HG03354 (cell line): Measurements from ENCODE around the gene GFI1.

ENCODE experiments used
- ATAC-seq: cut with Tn5 transposase; IDR thresholded peaks from one replicate; pipeline ENCODE4 v1.9.1; 2021; ENCODE audit warnings: mild to moderate bottlenecking; ENCODE audit not compliant: unreplicated experiment, poor library complexity, severe bottlenecking

The GFI1 gene

GRCh38 chr1:92493139-92493538 is 6.4 kb upstream of the GFI1 start:
- ATAC-seq, result no peak

- no peak for ATAC-seq
Observed at GRCh38 chr1:92488832-92489231, 2.1 kb upstream of the GFI1 start.

- ATAC-seq, result no peak
Observed at GRCh38 chr1:92488416-92488815, 1.7 kb upstream of the GFI1 start.

DNA sequence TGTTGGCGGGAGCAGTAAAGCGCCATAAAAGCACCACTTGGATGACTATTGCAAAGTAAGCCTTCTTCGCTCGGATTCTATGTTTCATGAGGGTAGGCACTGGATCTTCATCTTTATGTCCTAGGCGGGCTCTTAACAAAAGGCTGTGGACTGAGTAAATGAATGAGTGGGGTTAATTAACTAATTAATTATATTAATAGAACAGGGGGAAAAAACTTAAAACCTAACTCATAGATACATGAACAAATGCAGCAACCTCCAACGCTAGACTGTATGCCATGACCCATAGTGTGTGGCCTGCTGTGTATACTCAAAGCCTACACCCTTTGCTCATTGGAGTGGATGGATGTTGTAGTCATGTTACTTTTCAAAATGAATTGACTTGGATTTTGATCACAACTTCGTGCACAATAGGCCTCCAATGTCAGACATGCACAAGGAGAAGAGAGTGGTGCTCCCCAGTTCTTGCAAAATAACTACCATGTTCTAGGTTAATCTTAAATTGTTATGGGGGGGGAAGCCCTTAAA is 417 bp upstream of the GFI1 start:
- no peak for ATAC-seq

- peak; percentile 53 for ATAC-seq
Observed at GRCh38 chr1:92485381-92486250, 1.1 kb downstream of the GFI1 start.

GRCh38 chr1:92484472-92485380 is 2.0 kb downstream of the GFI1 start:
- ATAC-seq, result peak; percentile 28

DNA sequence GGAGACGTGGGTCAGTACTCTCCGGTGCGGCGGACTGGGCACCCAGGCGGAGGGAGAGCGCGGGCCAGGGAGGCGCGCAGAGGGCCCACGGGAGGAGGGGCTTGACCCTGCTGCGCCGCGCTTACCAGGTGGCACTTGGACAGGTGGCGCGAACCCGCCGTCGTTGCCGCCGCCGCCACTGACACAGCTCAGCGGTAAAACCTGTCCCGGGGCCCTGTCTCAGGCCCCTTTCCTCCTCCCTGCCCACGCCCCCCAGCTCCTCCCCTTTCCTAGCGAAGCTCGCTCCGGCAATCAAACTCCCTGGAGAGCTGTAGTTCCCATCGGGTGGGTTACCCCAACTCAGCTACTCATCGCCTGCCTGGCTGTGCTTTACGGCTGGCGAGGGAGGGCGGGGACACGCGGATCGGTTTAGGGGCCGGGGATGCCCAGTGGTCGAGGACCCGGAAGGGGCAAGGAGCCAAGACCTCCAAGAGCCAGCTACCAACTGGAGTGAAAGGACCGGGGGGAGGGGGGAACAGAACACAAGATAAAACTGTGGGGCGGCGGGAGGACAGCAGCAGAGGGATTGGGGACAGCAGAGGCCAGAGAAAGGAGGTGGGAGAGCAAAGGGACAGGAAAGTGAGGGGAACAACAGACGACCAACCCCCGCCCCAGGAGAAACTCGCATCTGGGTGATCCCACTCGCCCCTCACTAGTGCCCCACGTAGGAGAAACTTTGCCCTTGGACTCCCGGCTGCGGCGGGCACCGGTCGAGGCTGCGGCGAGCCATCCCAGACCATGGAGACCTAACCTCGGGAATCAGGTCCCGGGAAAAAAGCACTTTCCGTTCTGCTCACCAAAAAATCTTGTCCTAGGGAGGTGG is 2.9 kb downstream of the GFI1 start:
- ATAC-seq, result peak; percentile 13

GRCh38 chr1:92482665-92483609 is 3.8 kb downstream of the GFI1 start:
- ATAC-seq, result peak; percentile 10

DNA sequence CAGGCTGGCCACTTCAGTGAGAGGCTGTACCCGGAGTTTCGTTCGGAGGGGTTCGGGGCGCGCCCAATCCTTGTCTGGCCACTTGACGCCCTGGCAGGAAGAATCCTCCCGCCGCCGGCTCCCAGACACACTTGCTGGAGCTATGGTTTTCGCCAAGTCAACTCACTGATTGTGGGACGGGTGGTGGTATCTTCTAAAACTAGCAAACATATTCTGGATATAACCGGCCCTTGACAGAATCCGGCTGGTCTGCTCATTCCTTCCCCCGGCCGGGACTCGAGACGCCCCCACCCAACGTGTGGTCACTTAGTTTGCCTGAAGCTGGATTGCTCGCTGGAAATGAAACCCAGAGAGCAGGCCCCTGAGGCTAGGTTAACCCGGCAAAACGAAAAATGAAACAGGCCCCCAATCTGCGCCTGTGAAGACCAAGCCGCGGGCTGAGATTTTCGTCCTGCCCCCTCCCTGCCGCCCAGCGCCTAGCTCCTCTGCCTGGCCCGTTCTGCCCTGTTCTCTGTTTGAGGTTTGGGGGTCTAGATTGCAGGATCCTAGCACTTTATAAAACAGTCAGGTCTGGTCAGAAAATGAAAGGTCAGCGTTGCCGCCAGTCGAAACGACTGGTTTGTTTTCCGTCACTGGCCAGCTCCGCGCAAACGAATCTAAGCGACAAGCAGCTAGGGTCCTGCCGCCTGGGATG is 4.6 kb downstream of the GFI1 start:
- ATAC-seq, result no peak

DNA sequence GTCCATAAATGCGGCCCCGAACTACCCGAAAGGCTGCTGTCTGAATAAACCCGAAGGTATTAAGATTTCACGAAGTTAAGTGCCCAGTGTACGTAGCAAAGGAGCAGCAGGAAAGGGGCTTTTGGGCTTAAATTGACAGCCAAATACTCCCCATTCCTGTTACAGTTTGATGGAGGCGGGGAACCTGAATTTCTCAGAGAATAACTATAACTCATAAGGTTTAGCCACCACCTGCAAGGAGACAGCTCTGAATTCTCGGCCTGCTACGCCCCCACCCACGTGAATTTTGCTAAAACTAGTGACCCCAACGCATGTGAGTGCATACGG is 5.2 kb downstream of the GFI1 start:
- no peak for ATAC-seq

GRCh38 chr1:92480813-92481598 is 5.7 kb downstream of the GFI1 start:
- no peak for ATAC-seq

DNA sequence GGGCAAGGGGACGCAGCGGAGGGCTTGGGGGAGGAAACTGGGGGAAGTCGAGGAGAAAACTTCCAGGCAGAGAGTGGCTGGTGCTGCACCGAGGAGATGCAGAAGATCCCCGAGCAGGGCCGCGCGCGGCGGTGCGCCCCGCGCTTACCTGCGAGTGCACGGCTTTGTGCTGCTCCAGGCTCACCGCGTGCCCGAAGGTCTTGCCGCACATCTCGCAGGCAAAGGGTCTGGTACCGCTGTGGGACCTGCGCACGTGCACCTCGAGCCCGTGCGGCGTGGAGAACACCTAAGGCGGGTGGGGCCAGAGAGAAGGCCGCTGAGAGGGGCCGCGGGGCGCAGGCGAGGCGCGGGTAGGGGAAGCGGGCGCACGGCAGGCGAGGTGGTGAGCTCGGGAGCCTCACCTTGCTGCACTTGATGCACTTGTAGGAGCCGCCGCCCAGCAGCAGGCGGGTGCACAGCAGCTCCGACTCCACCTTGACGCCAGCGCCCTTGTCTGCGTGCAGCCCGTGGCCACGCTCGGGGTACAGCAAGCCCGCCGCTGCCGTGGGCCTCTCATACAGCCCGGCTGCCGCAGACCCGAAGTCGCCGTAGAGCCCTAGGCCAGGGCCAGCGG is 6.4 kb downstream of the GFI1 start:
- ATAC-seq, result no peak

GRCh38 chr1:92479587-92479986 is 7.1 kb downstream of the GFI1 start:
- ATAC-seq, result no peak

- ATAC-seq, result no peak
Observed at GRCh38 chr1:92478393-92478792, 8.3 kb downstream of the GFI1 start.

- peak; percentile 63 for ATAC-seq
Observed at GRCh38 chr1:92476071-92476631, 10.6 kb downstream of the GFI1 start.

DNA sequence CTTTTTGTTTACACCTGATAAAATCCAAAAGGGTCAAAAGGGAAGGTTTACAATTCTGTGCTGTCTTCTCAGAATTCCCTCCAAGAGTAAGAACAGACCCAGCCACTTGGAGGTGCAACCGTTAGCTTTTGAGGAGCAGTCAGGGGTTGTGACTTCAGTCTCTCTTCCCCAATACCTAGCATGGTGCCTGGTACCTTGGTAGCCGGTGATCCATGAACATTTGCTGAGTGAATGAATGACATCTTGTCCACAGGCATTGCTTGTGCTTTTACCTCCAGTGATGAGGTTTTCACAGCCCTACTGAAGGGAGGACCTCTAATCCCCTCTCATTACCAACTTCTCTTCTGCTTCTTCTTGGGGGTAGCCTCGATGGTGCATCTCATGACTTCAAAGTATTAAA is 11.7 kb downstream of the GFI1 start:
- no peak for ATAC-seq
